Measurements from ENCODE around the gene ABHD14A.

ABHD14A gene

GRCh38 chr3:51997172-51997571 lies 22.3 kb downstream of the ABHD14A start:
- no peak for DNase-seq (ENCODE audit: low read depth)

- peak; percentile 59 for DNase-seq (ENCODE audit: low read depth)
These were observed 23.2 kb downstream of the ABHD14A start for GRCh38 chr3:51997935-51998596.

- no peak for DNase-seq (ENCODE audit: low read depth)
These were observed 23.9 kb downstream of the ABHD14A start for GRCh38 chr3:51998774-51999173.

GRCh38 chr3:51999846-52000245 lies 25.0 kb downstream of the ABHD14A start:
- no peak for DNase-seq (ENCODE audit: low read depth)

- DNase-seq (ENCODE audit: low read depth), result peak; percentile 76
These were observed 26.6 kb downstream of the ABHD14A start for GRCh38 chr3:52001443-52001974.

GRCh38 chr3:52002748-52003147 lies 27.9 kb downstream of the ABHD14A start:
- DNase-seq (ENCODE audit: low read depth), result no peak

GRCh38 chr3:52004163-52004787 lies 29.4 kb downstream of the ABHD14A start:
- DNase-seq (ENCODE audit: low read depth), result peak; percentile 50

- no peak for DNase-seq (ENCODE audit: low read depth)
These were observed 30.1 kb downstream of the ABHD14A start for GRCh38 chr3:52004906-52005395.

- peak; percentile 48 for DNase-seq (ENCODE audit: low read depth)
These were observed 30.7 kb downstream of the ABHD14A start for GRCh38 chr3:52005571-52005986.

- DNase-seq (ENCODE audit: low read depth), result no peak
These were observed 31.4 kb downstream of the ABHD14A start for GRCh38 chr3:52006017-52006819.

- no peak for DNase-seq (ENCODE audit: low read depth)
These were observed 31.9 kb downstream of the ABHD14A start for GRCh38 chr3:52006820-52007133.

- DNase-seq (ENCODE audit: low read depth), result no peak
These were observed 32.4 kb downstream of the ABHD14A start for GRCh38 chr3:52007291-52007690.

- no peak for DNase-seq (ENCODE audit: low read depth)
These were observed 35.6 kb downstream of the ABHD14A start for GRCh38 chr3:52010431-52010830.

- DNase-seq (ENCODE audit: low read depth), result no peak
These were observed 37.8 kb downstream of the ABHD14A start for GRCh38 chr3:52012699-52013098.

- no peak for DNase-seq (ENCODE audit: low read depth)
These were observed 39.1 kb downstream of the ABHD14A start for GRCh38 chr3:52013802-52014598.

- peak; percentile 48 for DNase-seq (ENCODE audit: low read depth)
These were observed 39.7 kb downstream of the ABHD14A start for GRCh38 chr3:52014613-52015012.

- DNase-seq (ENCODE audit: low read depth), result no peak
These were observed 40.8 kb downstream of the ABHD14A start for GRCh38 chr3:52015438-52016228.

GRCh38 chr3:52017586-52017985 lies 42.7 kb downstream of the ABHD14A start:
- no peak for DNase-seq (ENCODE audit: low read depth)

- DNase-seq (ENCODE audit: low read depth), result no peak
These were observed 43.6 kb downstream of the ABHD14A start for GRCh38 chr3:52018319-52019000.

GRCh38 chr3:52019352-52020080 lies 44.7 kb downstream of the ABHD14A start:
- no peak for DNase-seq (ENCODE audit: low read depth)

Measured in ELR (cell line).